ENCODE measurements around the gene UBTF. TPM values are rescaled to one million over a fixed set of nuclear protein-coding genes. Genes with fewer than 3 reads are reported as not detected.

The UBTF gene
- total RNA-seq, 2 experiments from 2014 or later: 148 to 158 TPM

GRCh38 chr17:44257815-44258760 lies 38.6 kb upstream of the UBTF start:
- Histone ChIP-seq H3K27ac (ENCODE audit: low read depth in 1 of 2, low read length in 2 of 2) (no peak overlapping the region), H3K4me3 (ENCODE audit: low read length) (no peak overlapping the region), H3K9me3 (ENCODE audit: control insufficient read depth in 1 of 2, insufficient read depth in 1 of 2, low read length in 2 of 2) (no peaks in the 10 kb centered on the region), H3K4me1 (ENCODE audit: insufficient read depth, low read length) (no peaks in the 10 kb centered on the region), H3K27me3 (ENCODE audit: control insufficient read depth in 1 of 2, insufficient read depth in 2 of 2, low read length in 2 of 2) (no peaks in the 10 kb centered on the region), H3K36me3 (ENCODE audit: insufficient read depth, low read length) (no peaks in the 10 kb centered on the region)
- no peaks in the 10 kb centered on the region for H3K4me1 Mint-ChIP-seq (ENCODE audit: low read depth)
- no peak overlapping the region for H3K27ac Mint-ChIP-seq
- ChIA-PET CTCF (no interaction called here), POLR2A (interaction anchor here (1.3 kb wide), 1 partner anchor 69 kb away, joined by 4 read pairs; no protein-coding TSS in a partner anchor)
- ATAC-seq (ENCODE audit: poor library complexity) (no peak), DNase-seq (no peak)
- TF ChIP-seq CTCF (IDR thresholded peaks at IDR 0.05): no peak
- H3K9me3 Mint-ChIP-seq: no peaks in the 10 kb centered on the region
- no peak overlapping the region for H3K4me3 Mint-ChIP-seq
- no peaks in the 10 kb centered on the region for H3K36me3 Mint-ChIP-seq (ENCODE audit: low read depth)
- H3K27me3 Mint-ChIP-seq: no peaks in the 10 kb centered on the region
- intact Hi-C loops (cut with DNase I, micrococcal nuclease): no loop called here

GRCh38 chr17:44256671-44257070 lies 37.2 kb upstream of the UBTF start:
- intact Hi-C loops (cut with DNase I, micrococcal nuclease): no loop called here
- no peaks in the 10 kb centered on the region for H3K9me3 ChIP-seq (ENCODE audit: control insufficient read depth in 1 of 2, insufficient read depth in 1 of 2, low read length in 2 of 2)
- H3K4me1 Mint-ChIP-seq (ENCODE audit: low read depth): no peaks in the 10 kb centered on the region
- H3K4me1 ChIP-seq (ENCODE audit: insufficient read depth, low read length): no peaks in the 10 kb centered on the region
- DNase-seq (no peak), ATAC-seq (ENCODE audit: poor library complexity) (no peak)
- no peaks in the 10 kb centered on the region for H3K36me3 ChIP-seq (ENCODE audit: insufficient read depth, low read length)
- H3K27ac Mint-ChIP-seq: no peak overlapping the region
- H3K36me3 Mint-ChIP-seq (ENCODE audit: low read depth): no peaks in the 10 kb centered on the region
- H3K27me3 Mint-ChIP-seq: no peaks in the 10 kb centered on the region
- no peaks in the 10 kb centered on the region for H3K27me3 ChIP-seq (ENCODE audit: control insufficient read depth in 1 of 2, insufficient read depth in 2 of 2, low read length in 2 of 2)
- ChIA-PET POLR2A (no interaction called here), CTCF (no interaction called here)
- no peak for TF ChIP-seq CTCF (IDR thresholded peaks at IDR 0.05)
- H3K4me3 Mint-ChIP-seq: no peak overlapping the region
- no peak overlapping the region for H3K4me3 ChIP-seq (ENCODE audit: low read length)
- no peaks in the 10 kb centered on the region for H3K9me3 Mint-ChIP-seq
- no peak overlapping the region for H3K27ac ChIP-seq (ENCODE audit: low read depth in 1 of 2, low read length in 2 of 2)

GRCh38 chr17:44255915-44256314 lies 36.4 kb upstream of the UBTF start:
- H3K9me3 ChIP-seq (ENCODE audit: control insufficient read depth in 1 of 2, insufficient read depth in 1 of 2, low read length in 2 of 2): no peaks in the 10 kb centered on the region
- no peaks in the 10 kb centered on the region for H3K27me3 ChIP-seq (ENCODE audit: control insufficient read depth in 1 of 2, insufficient read depth in 2 of 2, low read length in 2 of 2)
- no peak overlapping the region for H3K4me3 ChIP-seq (ENCODE audit: low read length)
- H3K9me3 Mint-ChIP-seq: no peaks in the 10 kb centered on the region
- no peaks in the 10 kb centered on the region for H3K36me3 ChIP-seq (ENCODE audit: insufficient read depth, low read length)
- intact Hi-C loops (cut with DNase I, micrococcal nuclease): no loop called here
- DNase-seq: no peak
- H3K27ac ChIP-seq (ENCODE audit: low read depth in 1 of 2, low read length in 2 of 2): no peak overlapping the region
- H3K36me3 Mint-ChIP-seq (ENCODE audit: low read depth): no peaks in the 10 kb centered on the region
- H3K4me3 Mint-ChIP-seq: no peak overlapping the region
- no peak overlapping the region for H3K27ac Mint-ChIP-seq
- no peak for ATAC-seq (ENCODE audit: poor library complexity)
- no peaks in the 10 kb centered on the region for H3K4me1 ChIP-seq (ENCODE audit: insufficient read depth, low read length)
- ChIA-PET POLR2A (no interaction called here), CTCF (no interaction called here)
- H3K4me1 Mint-ChIP-seq (ENCODE audit: low read depth): no peaks in the 10 kb centered on the region
- TF ChIP-seq CTCF (IDR thresholded peaks at IDR 0.05): no peak
- H3K27me3 Mint-ChIP-seq: no peaks in the 10 kb centered on the region

All from CD4-positive, alpha-beta T cell (primary cell).